T-helper 17 cell (primary cell): ENCODE results near the gene MAN2C1. TPM values are rescaled to one million over a fixed set of nuclear protein-coding genes. Genes with fewer than 3 reads are reported as not detected.
A peak's percentile ranks its signal among the peaks of the same experiment; 100 is the strongest.
"Not testable (repeated sequence)": the region's sequence is repeated elsewhere in the genome, so short reads cannot be mapped to it uniquely, and the experiment has no call there.

Experiments used
- ATAC-seq: fragments of 150-1000 bp; cut with Tn5 transposase; 2 replicates; pipeline ENCODE4 v1.10.0; 2021; ENCODE audit warnings: mild to moderate bottlenecking, moderate library complexity
- DNase-seq, 3 donors: peaks; one replicate each; pipeline versions ENCODE4 v3.0.0 to v3.0.0-alpha.2; 2020 to 2021
- H3K9me3 ChIP-seq: one replicate; pipeline ENCODE4 v1.7.0; 2013; ENCODE audit warnings: low read length, mild to moderate bottlenecking; ENCODE audit not compliant: control insufficient read depth, poor library complexity, severe bottlenecking
- H3K27ac Mint-ChIP-seq: one replicate; pipeline ENCODE4 v1.8.0; 2022; ENCODE audit warnings: mild to moderate bottlenecking, moderate library complexity, mixed read lengths
- H3K27me3 Mint-ChIP-seq: one replicate; pipeline ENCODE4 v1.8.0; 2022; ENCODE audit warnings: mixed read lengths
- H3K36me3 Mint-ChIP-seq: one replicate; pipeline ENCODE4 v1.8.0; 2022; ENCODE audit warnings: low read depth, mixed read lengths
- H3K4me1 Mint-ChIP-seq: one replicate; pipeline ENCODE4 v1.8.0; 2022; ENCODE audit warnings: mild to moderate bottlenecking, mixed read lengths
- H3K4me3 Mint-ChIP-seq: one replicate; pipeline ENCODE4 v1.8.0; 2022; ENCODE audit warnings: mild to moderate bottlenecking, moderate library complexity, mixed read lengths
- total RNA-seq, 4 donors: library from RNA in 2 of 4; stranded (reverse) in 2 of 4; gene quantifications; one replicate each; pipeline ENCODE4 v1.2.3 and lab custom pipeline; 2022 to 2026

Gene MAN2C1
- total RNA-seq, 2 donors from 2014 or later, result 344 to 450 TPM

DNA sequence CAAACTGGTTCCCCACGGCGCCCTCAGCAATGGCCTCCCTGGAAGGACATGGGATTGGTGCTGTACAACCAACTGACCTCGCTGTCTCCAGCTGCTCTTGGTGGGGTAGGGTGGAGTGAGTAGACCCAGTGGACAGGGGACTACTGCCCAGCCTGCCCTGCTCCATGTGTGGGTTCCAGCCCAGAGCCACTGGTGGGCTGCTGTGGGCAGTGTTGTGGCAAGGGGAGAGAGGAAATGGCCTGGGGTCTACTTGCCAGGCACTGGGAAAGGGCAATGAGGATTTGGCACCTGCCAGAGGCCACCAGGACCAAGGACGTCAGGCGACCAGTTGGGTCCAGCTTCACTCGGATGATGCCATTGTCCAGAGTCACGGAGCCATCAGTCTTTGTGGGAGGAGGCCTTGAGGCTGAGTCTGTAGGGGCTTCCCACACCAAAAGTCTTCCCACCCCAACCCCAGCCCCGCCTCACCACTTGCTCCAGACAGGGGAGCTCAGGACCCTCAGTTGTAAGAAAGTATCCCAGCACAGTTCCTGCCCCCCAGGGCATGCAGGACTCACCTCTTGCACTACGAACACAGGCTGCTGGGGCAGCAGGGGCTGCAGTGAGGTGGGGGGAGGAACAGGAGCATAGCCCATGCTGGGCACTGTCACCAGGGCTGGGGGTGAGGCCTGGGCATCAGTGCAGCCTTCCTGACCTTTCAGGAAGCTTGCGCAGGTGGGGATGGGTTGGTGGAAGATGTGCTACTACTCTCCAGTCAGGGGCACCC, 9.5 kb downstream of the MAN2C1 start:
- DNase-seq (no peak), ATAC-seq (no peak)
- H3K9me3 ChIP-seq, result no peaks in the 10 kb centered on the region
- no peak overlapping the region for H3K4me3 Mint-ChIP-seq
- H3K36me3 Mint-ChIP-seq, result peaks cover 2% of the 10 kb centered on the region
- peaks cover 5% of the 10 kb centered on the region for H3K4me1 Mint-ChIP-seq
- no peaks in the 10 kb centered on the region for H3K27me3 Mint-ChIP-seq
- H3K27ac Mint-ChIP-seq, result no peak overlapping the region

DNA sequence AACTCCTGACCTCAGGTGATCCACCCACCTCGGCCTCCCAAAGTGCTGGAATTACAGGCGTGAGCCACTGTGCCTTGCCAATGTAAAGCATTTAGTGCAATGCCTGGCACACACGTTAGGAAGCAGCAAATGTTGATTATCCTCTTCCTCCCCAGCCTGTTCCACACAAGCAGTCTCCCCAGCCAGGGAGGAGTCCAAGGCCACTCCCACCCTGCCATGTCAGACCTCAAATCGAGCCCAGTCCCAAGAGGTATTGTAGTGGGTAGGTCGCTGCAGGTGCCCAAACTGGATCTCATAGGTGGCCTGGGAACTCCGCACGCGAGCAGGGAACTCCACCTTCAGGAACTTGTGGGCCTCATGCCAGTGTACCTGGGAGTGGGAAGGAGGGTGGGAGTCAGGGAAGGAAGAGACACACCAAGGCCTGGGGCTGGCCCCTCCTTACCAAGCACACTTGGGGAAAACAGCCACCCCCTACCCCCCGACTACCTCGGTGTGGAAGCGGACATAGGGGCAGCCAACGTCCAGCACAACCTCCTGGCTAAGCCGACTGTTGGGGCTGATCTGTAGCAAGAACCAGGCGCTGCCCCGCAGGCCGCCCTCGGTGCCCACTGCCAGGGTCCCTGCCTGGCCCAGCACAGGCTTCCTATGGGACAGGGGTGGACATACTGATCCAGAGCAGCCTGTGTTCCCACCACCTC, 10.3 kb downstream of the MAN2C1 start:
- Mint-ChIP-seq H3K4me3 (no peak overlapping the region), H3K27me3 (no peaks in the 10 kb centered on the region), H3K4me1 (peaks cover 5% of the 10 kb centered on the region), H3K36me3 (peaks cover 2% of the 10 kb centered on the region), H3K27ac (no peak overlapping the region)
- H3K9me3 ChIP-seq, result no peaks in the 10 kb centered on the region
- DNase-seq (no peak), ATAC-seq (no peak)

DNA sequence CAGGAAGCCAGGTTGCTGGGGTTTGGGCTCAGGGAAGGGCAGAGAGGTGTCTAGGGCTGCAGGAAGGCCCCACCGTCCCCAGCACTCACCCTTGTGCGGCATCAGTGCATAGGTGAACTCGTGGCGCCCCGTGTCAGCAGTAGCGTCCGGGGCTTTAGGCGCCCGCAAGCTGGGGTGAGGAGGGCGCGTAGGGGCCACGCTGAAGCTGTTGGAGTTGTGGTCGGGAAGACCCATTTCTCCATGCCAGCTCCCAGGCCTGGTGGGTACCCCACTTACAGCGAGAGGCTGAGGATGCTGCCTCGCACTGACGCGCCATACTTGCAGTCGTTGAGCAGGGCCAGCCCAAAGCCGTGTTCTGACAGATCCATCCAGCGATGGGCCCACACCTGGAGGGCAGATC, 11.9 kb downstream of the MAN2C1 start:
- ATAC-seq, result no peak
- H3K9me3 ChIP-seq, result no peaks in the 10 kb centered on the region
- no peak overlapping the region for H3K4me3 Mint-ChIP-seq
- no peak for DNase-seq
- no peaks in the 10 kb centered on the region for H3K27me3 Mint-ChIP-seq
- peaks cover 5% of the 10 kb centered on the region for H3K4me1 Mint-ChIP-seq
- no peak overlapping the region for H3K27ac Mint-ChIP-seq
- H3K36me3 Mint-ChIP-seq, result peaks cover 2% of the 10 kb centered on the region

DNA sequence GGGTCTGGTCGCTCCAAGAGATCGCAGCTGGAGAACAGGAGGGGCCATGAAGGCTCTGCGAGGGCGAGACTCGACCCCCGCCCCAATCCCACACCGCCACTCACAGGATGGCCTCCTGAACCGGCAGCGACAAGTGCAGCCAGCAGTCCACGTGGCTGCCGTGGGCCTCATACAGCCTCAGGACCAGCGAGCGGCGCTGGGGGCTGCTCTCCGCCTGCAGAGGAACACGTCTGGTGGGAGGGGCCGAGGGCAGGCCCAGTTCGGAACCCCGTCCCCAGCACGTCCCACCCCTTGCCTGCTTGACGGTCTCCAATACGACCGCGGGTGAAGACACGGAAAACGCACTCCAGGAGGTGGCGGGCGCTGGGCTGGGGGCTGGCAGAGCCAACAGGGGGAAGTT, 12.4 kb downstream of the MAN2C1 start:
- no peak for ATAC-seq

DNA sequence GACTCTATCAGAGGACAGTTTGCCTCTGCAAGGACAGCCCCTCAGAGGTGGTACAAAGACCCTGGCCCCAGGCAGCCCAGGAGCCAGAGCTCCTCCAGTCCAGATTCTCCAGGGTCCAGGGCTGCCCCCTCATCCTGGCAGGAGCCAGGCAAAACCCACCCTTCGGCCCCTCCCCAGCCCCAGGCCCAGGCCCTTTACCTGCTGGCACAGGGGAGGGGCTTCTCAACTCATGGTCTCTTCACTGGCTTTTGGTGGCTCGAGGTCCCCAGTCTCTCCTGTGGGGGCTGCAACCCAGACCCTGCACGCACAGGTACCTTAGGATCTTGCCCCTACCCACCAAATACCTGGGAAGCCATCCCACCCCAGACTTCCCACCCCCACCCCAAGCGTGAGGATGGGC, 13.0 kb downstream of the MAN2C1 start:
- Mint-ChIP-seq H3K27me3 (no peaks in the 10 kb centered on the region), H3K4me1 (peaks cover 3% of the 10 kb centered on the region), H3K4me3 (no peak overlapping the region), H3K27ac (no peak overlapping the region), H3K36me3 (peaks cover under 1% of the 10 kb centered on the region)
- no peaks in the 10 kb centered on the region for H3K9me3 ChIP-seq
- no peak for ATAC-seq
- DNase-seq, result no peak

More for the DNA sequence above, 12.4 kb downstream of the MAN2C1 start:
- Mint-ChIP-seq H3K27ac (no peak overlapping the region), H3K4me3 (no peak overlapping the region), H3K27me3 (no peaks in the 10 kb centered on the region), H3K4me1 (peaks cover 5% of the 10 kb centered on the region), H3K36me3 (peaks cover 2% of the 10 kb centered on the region)
- DNase-seq, result no peak
- H3K9me3 ChIP-seq, result no peaks in the 10 kb centered on the region

DNA sequence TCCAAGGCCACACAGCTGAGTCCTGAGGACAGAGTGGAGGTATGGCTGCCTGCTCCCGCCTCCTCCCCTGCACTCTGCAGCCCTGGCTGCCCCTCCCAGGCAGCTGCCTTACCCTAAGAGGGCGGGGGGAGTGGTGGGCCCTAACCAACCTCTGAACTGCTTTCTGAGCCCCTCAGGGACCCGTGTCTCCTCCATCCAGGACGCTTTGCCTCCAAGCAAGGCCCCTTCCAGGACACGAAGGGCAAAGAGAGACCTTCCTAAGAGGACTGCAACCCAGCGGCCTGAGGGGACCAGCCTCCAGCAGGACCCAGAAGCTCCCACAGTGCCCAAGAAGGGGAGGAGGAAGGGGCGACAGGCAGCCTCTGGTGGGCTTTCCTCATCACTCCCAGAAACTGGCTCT, 14.0 kb downstream of the MAN2C1 start:
- no peak for ATAC-seq
- Mint-ChIP-seq H3K36me3 (no peaks in the 10 kb centered on the region), H3K27ac (no peak overlapping the region), H3K4me1 (peaks cover 6% of the 10 kb centered on the region), H3K27me3 (no peaks in the 10 kb centered on the region), H3K4me3 (no peak overlapping the region)
- no peaks in the 10 kb centered on the region for H3K9me3 ChIP-seq
- no peak for DNase-seq

DNA sequence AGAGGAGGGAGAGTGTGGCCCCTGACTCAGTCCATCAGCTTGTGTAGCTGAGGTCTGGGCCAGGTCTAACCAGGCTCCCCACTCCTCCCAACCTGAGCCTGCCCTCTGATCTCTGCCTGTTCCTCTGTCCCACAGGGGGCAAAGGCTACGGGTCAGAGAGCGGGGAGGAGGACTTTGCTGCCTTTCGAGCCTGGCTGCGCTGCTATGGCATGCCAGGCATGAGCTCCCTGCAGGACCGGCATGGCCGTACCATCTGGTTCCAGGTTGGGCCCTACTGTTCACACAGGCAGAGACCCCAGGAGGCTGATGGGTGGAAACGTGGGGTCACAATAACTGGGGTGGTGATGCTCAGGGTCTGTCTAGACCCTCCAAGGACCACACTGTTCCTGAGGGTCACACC, 14.8 kb downstream of the MAN2C1 start:
- H3K36me3 Mint-ChIP-seq, result no peaks in the 10 kb centered on the region
- no peak overlapping the region for H3K27ac Mint-ChIP-seq
- no peak overlapping the region for H3K4me3 Mint-ChIP-seq
- no peaks in the 10 kb centered on the region for H3K27me3 Mint-ChIP-seq
- H3K9me3 ChIP-seq, result no peaks in the 10 kb centered on the region
- DNase-seq (no peak), ATAC-seq (no peak)
- H3K4me1 Mint-ChIP-seq, result peaks cover 8% of the 10 kb centered on the region

DNA sequence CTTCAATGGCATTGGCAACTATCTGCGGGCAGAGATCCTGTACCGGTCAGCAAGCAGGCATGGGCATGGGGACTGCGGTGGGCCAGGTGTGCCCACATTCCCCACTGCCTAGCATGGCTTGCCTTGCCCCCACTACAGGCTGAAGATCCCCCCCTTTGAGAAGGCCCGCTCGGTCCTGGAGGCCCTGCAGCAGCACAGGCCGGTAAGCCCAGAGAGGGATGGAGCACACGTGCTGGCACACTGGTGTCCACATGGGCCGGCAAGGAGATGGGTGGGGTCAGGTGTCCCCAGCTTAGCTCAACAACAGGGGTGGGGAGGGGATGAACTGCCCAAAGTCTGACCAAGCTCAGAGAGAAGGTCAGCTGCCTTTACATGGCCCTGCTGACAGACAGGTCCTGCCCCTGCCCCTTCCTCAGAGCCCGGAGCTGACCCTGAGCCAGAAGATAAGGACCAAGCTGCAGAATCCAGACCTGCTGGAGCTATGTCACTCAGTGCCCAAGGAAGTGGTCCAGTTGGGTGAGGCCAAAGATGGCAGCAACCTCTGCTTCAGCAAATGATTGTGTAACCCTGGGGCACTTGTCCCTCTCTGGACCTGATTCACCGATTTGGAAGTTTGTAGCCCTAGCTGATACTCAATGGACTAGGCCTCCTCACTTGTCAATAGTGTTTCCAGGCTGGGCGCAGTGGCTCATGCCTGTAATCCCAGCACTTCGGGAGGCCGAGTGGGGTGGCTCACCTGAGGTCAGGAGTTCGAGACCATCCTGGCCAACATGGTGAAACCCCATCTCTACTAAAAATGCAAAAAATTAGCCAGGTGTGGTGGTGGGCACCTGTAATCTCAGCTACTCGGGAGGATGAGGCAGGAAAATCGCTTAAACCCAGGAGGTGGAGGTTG, 16.0 kb downstream of the MAN2C1 start:
- no peaks in the 10 kb centered on the region for H3K27me3 Mint-ChIP-seq
- H3K4me3 Mint-ChIP-seq, result peak overlapping the region; percentile 15
- peaks cover 8% of the 10 kb centered on the region for H3K4me1 Mint-ChIP-seq
- peak overlapping the region; percentile 39 for H3K27ac Mint-ChIP-seq
- H3K36me3 Mint-ChIP-seq, result no peaks in the 10 kb centered on the region
- DNase-seq (no peak), ATAC-seq (no peak)
- no peaks in the 10 kb centered on the region for H3K9me3 ChIP-seq

DNA sequence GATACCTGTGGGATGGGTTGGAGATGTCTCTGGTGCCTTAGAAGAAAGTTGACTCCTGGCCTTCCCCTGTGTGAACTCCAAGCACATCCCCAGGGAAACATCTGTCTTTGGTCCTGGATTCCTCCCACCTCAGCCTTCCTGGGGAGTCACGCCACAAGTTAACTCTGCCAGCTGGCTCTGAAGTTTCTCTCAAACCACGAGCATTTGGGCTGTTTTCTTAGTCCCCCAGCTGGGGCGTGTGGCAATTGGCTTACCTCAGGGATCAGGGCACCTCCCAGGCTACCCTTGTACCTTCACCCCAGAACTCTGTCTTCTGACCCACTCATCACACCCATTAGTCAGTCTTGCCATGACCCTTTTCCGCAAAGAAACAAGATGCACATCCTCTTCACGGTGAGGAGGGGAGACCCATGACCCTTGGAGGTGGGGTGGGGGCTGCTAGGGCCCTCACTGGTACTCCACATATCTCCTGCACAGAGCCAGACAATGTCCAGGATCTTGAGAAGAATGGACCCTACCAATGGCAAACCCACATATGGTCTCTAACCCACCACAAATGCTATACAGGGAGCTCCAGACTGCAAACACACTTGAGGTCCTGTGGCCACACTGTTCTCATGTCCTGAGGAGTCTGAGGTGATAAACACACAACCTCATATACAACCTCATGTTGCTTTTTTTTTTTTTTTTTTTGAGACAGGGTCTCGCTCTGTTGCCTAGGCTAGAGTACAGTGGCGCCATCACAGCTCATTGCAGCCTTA, 17.6 kb downstream of the MAN2C1 start:
- DNase-seq (no peak), ATAC-seq (no peak)
- no peaks in the 10 kb centered on the region for H3K36me3 Mint-ChIP-seq
- peaks cover 13% of the 10 kb centered on the region for H3K4me1 Mint-ChIP-seq
- H3K9me3 ChIP-seq, result no peaks in the 10 kb centered on the region
- peak overlapping the region; percentile 39 for H3K27ac Mint-ChIP-seq
- H3K4me3 Mint-ChIP-seq, result peak overlapping the region; percentile 1
- no peaks in the 10 kb centered on the region for H3K27me3 Mint-ChIP-seq

DNA sequence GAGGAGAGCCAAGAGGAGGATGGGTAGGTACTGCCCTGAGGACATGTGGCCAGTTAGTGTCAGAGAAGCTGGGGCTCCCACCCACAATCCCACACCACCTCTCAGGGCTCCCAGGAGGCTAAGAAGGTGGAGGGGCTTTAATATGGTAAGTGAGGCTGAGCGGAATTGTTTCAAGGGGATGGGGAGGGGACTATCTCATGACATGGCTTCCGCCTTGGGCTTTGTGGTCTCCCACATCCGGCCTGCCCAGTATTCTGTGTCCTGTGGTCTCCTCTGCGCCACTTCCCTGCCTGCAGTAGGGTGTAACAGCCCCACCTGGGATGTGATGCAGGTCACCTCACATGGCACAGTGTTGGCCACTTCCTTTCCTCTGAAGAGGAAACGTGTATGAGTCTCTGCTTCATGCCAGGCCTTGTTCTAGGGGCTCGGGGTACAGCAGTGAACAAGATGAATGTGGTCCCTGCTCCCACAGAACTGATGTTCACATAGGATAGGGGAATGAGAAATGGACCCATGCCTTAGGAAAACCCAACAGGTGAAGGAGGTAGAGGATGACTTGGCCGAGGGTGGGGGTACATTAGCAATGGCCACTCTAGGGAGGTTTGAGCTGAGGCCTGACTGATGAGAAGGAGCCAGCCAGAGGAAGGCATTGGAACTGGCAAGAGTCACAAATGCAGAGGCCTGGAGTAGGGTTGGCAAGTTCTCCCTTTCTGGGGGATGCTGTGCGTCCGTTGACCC, 18.4 kb downstream of the MAN2C1 start:
- Mint-ChIP-seq H3K36me3 (no peaks in the 10 kb centered on the region), H3K27me3 (no peaks in the 10 kb centered on the region), H3K4me3 (peak overlapping the region; percentile 22), H3K4me1 (peaks cover 13% of the 10 kb centered on the region), H3K27ac (peak overlapping the region; percentile 39)
- peak; percentile 34 to 59 (median 47) for DNase-seq
- H3K9me3 ChIP-seq, result no peaks in the 10 kb centered on the region
- peak; percentile 79 for ATAC-seq

DNA sequence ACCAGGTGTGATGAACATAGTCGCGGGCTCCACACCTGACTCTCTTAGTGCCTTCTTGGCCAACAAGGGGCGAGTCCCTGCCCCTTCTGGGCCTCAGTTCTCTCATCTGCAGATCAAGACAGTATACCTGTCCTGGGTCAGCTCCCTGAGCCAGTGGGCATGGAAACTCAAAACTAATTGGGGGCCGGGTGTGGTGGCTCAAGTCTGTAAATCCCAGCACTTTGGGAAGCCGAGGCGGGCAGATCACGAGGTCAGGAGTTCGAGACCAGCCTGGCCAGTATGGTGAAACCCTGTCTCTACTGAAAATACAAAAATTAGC, 19.1 kb downstream of the MAN2C1 start:
- H3K27me3 Mint-ChIP-seq, H3K36me3 Mint-ChIP-seq, H3K9me3 ChIP-seq, DNase-seq, ATAC-seq: not testable (repeated sequence)
- Mint-ChIP-seq H3K27ac (peak overlapping the region; percentile 39), H3K4me1 (peaks cover 11% of the 10 kb centered on the region), H3K4me3 (peak overlapping the region; percentile 37)

DNA sequence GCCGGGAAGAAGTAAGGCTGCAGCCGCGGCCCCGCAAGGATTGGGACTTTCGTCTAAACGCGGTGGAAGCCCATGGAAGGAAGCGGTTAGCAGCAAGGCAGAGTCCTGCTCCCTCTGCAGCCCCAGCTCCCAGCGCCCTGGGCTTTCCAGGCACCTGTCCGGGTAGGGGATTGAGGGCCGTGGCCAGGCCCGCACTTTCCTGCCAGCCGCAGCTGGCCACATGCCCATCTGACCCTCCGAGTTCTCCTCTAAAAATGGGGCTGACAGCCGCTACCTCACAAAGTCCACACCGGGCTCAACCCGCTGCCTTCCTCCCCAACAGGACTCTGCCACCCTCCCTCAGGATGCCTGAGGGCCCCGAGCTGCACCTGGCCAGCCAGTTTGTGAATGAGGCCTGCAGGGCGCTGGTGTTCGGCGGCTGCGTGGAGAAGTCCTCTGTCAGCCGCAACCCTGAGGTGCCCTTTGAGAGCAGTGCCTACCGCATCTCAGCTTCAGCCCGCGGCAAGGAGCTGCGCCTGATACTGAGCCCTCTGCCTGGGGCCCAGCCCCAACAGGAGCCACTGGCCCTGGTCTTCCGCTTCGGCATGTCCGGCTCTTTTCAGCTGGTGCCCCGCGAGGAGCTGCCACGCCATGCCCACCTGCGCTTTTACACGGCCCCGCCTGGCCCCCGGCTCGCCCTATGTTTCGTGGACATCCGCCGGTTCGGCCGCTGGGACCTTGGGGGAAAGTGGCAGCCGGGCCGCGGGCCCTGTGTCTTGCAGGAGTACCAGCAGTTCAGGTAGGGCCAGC, 19.7 kb downstream of the MAN2C1 start:
- no peaks in the 10 kb centered on the region for H3K9me3 ChIP-seq
- H3K27me3 Mint-ChIP-seq, result no peaks in the 10 kb centered on the region
- H3K4me3 Mint-ChIP-seq, result peak overlapping the region; percentile 37
- H3K36me3 Mint-ChIP-seq, result no peaks in the 10 kb centered on the region
- H3K27ac Mint-ChIP-seq, result peak overlapping the region; percentile 39
- ATAC-seq (no peak), DNase-seq (no peak)
- H3K4me1 Mint-ChIP-seq, result peaks cover 13% of the 10 kb centered on the region
